Measurements from ENCODE around the gene TCF15.

DNA sequence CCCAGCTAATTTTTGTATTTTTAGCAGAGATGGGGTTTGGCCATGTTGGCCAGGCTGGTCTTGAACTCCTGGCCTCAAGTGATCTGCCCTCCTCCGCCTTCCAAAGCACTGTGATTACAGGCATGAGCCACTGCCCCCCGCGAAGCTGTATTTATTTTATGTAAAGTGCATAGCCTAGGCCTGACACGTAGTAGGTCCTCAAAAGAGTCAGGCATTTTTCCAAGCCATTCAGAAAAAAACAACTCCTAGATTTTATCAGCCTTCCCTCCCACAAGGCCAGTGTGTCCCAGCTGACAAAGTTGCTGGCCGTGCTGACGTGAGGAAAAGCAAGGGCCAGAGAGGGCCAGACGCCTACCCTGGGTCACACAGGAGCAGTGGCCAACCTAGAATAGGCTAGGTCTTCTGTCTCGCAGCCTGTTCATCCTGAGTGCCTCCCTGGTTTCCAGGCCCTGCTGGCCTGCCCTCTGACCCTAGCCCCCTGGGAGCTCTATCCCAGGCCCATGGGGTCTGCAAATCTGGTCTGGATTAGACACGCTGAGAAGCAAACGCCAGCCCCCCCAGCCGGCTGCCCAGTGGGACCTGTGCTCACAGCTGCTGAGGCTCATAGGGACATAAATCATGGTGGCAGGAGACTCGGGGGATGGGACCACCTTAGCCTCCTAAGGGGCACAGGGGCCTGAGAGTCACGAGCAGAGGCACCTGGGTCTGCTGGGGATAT, 11.8 kb downstream of the TCF15 start:
- TF ChIP-seq, protein P1, sequence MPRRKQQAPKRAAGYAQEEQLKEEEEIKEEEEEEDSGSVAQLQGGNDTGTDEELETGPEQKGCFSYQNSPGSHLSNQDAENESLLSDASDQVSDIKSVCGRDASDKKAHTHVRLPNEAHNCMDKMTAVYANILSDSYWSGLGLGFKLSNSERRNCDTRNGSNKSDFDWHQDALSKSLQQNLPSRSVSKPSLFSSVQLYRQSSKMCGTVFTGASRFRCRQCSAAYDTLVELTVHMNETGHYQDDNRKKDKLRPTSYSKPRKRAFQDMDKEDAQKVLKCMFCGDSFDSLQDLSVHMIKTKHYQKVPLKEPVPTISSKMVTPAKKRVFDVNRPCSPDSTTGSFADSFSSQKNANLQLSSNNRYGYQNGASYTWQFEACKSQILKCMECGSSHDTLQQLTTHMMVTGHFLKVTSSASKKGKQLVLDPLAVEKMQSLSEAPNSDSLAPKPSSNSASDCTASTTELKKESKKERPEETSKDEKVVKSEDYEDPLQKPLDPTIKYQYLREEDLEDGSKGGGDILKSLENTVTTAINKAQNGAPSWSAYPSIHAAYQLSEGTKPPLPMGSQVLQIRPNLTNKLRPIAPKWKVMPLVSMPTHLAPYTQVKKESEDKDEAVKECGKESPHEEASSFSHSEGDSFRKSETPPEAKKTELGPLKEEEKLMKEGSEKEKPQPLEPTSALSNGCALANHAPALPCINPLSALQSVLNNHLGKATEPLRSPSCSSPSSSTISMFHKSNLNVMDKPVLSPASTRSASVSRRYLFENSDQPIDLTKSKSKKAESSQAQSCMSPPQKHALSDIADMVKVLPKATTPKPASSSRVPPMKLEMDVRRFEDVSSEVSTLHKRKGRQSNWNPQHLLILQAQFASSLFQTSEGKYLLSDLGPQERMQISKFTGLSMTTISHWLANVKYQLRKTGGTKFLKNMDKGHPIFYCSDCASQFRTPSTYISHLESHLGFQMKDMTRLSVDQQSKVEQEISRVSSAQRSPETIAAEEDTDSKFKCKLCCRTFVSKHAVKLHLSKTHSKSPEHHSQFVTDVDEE (CRISPR knock-in tag; IDR thresholded peaks at IDR 0.05): no peak
- TF ChIP-seq TOX (CRISPR knock-in tag; IDR thresholded peaks at IDR 0.05; ENCODE audit: borderline replicate concordance) (no peak), PATZ1 (CRISPR knock-in tag; IDR thresholded peaks at IDR 0.05; ENCODE audit: borderline replicate concordance) (no peak), ISL1 (CRISPR knock-in tag; IDR thresholded peaks at IDR 0.05) (no peak), ZNF565 (CRISPR knock-in tag; conservative IDR thresholded peaks at IDR 0.05; ENCODE audit: low read depth) (no peak), CSRNP3 (CRISPR knock-in tag; IDR thresholded peaks at IDR 0.05) (no peak), GLIS3 (CRISPR knock-in tag; IDR thresholded peaks at IDR 0.05) (no peak), SNAI2 (CRISPR knock-in tag; IDR thresholded peaks at IDR 0.05) (no peak), ESRRG (CRISPR knock-in tag; IDR thresholded peaks at IDR 0.05) (no peak), ZFP30 (CRISPR knock-in tag; IDR thresholded peaks at IDR 0.05) (no peak), ZNF70 (CRISPR knock-in tag; IDR thresholded peaks at IDR 0.05) (no peak), RARB (CRISPR knock-in tag; IDR thresholded peaks at IDR 0.05) (no peak), ZNF8 (CRISPR knock-in tag; IDR thresholded peaks at IDR 0.05) (no peak)

Measured in SK-N-SH treated with all-trans-retinoic acid at 6 μM for 48 hours (cell line).